GM21576 (cell line): ENCODE measurements around the gene PLAAT3.
"Not testable (repeated sequence)": the region's sequence is repeated elsewhere in the genome, so short reads cannot be mapped to it uniquely, and the experiment has no call there.

ENCODE experiments used
- ATAC-seq: cut with Tn5 transposase; IDR thresholded peaks from one replicate; pipeline ENCODE4 v1.9.1; 2021; ENCODE audit warnings: mild to moderate bottlenecking, moderate library complexity; ENCODE audit not compliant: unreplicated experiment

PLAAT3 gene

GRCh38 chr11:63572026-63572688, 42.1 kb downstream of the PLAAT3 start:
- ATAC-seq = no peak

GRCh38 chr11:63569570-63569969, 44.7 kb downstream of the PLAAT3 start:
- ATAC-seq = no peak

- peak; percentile 70 for ATAC-seq
Measured at GRCh38 chr11:63567044-63567840, 47.0 kb downstream of the PLAAT3 start.

- no peak for ATAC-seq
Measured at GRCh38 chr11:63564784-63565350, 49.4 kb downstream of the PLAAT3 start.

GRCh38 chr11:63564056-63564774, 50.0 kb downstream of the PLAAT3 start:
- ATAC-seq = peak; percentile 57

GRCh38 chr11:63563201-63564055, 50.8 kb downstream of the PLAAT3 start, which contains the start of gene PLAAT2:
TSS of gene PLAAT2 (minus strand) at chr11:63563379. CDS start at chr11:63563324, 55 bp downstream.
- no peak for ATAC-seq

GRCh38 chr11:63560506-63561180, 53.6 kb downstream of the PLAAT3 start:
- ATAC-seq = no peak

GRCh38 chr11:63558459-63559157, 55.6 kb downstream of the PLAAT3 start:
- no peak for ATAC-seq

- ATAC-seq = no peak
Measured at GRCh38 chr11:63557570-63557969, 56.7 kb downstream of the PLAAT3 start.

GRCh38 chr11:63556404-63557013, 57.7 kb downstream of the PLAAT3 start:
- no peak for ATAC-seq

GRCh38 chr11:63554877-63555223, 59.4 kb downstream of the PLAAT3 start:
- ATAC-seq = no peak

GRCh38 chr11:63553759-63554158, 60.5 kb downstream of the PLAAT3 start:
- peak; percentile 79 for ATAC-seq

GRCh38 chr11:63552921-63553320, 61.3 kb downstream of the PLAAT3 start:
- no peak for ATAC-seq

- ATAC-seq = no peak
Measured at GRCh38 chr11:63551889-63552266, 62.4 kb downstream of the PLAAT3 start.

- ATAC-seq = no peak
Measured at GRCh38 chr11:63551091-63551888, 62.9 kb downstream of the PLAAT3 start.

GRCh38 chr11:63550156-63550700, 64.0 kb downstream of the PLAAT3 start:
- ATAC-seq = not testable (repeated sequence)

- ATAC-seq = no peak
Measured at GRCh38 chr11:63549411-63549810, 64.8 kb downstream of the PLAAT3 start.

GRCh38 chr11:63548178-63548577, 66.1 kb downstream of the PLAAT3 start:
- no peak for ATAC-seq
